GM18861 (cell line): Measurements from ENCODE around the gene PRR23E.

Experiments used
- ATAC-seq: cut with Tn5 transposase; IDR thresholded peaks from one replicate; pipeline ENCODE4 v1.9.1; 2021; ENCODE audit not compliant: unreplicated experiment

PRR23E gene

GRCh38 chr3:127222163-127222562, 29.2 kb downstream of the PRR23E start:
- ATAC-seq = no peak

- ATAC-seq = no peak
These were observed 29.7 kb downstream of the PRR23E start for GRCh38 chr3:127222664-127223063.

- ATAC-seq = no peak
These were observed 31.2 kb downstream of the PRR23E start for GRCh38 chr3:127224118-127224517.

GRCh38 chr3:127226457-127226856, 33.5 kb downstream of the PRR23E start:
- no peak for ATAC-seq

- ATAC-seq = no peak
These were observed 34.3 kb downstream of the PRR23E start for GRCh38 chr3:127226946-127227842.

GRCh38 chr3:127228866-127229265, 35.9 kb downstream of the PRR23E start:
- ATAC-seq = no peak

GRCh38 chr3:127233371-127233770, 40.4 kb downstream of the PRR23E start:
- ATAC-seq = no peak

- no peak for ATAC-seq
These were observed 41.8 kb downstream of the PRR23E start for GRCh38 chr3:127234778-127235177.

- no peak for ATAC-seq
These were observed 42.8 kb downstream of the PRR23E start for GRCh38 chr3:127235706-127236105.

GRCh38 chr3:127237835-127238234, 44.9 kb downstream of the PRR23E start:
- no peak for ATAC-seq

- ATAC-seq = no peak
These were observed 45.7 kb downstream of the PRR23E start for GRCh38 chr3:127238602-127239001.

- no peak for ATAC-seq
These were observed 54.4 kb downstream of the PRR23E start for GRCh38 chr3:127247292-127247691.
